Small intestine (tissue), 7 donors: Measurements from ENCODE around the gene SINHCAF. TPM values are rescaled to one million over a fixed set of nuclear protein-coding genes. Genes with fewer than 3 reads are reported as not detected.
A peak's percentile ranks its signal among the peaks of the same experiment; 100 is the strongest.

Experiments
- DNase-seq, 2 donors: peaks; one replicate each; pipeline versions ENCODE4 v3.0.0 to v3.0.0-alpha.2; 2013
- FAIRE-seq: peaks from 2 replicates; lab custom pipeline; 2012; peaks lifted over from hg19 to GRCh38; lab: Jason Lieb, UNC
- H3K27ac ChIP-seq, 3 donors: one replicate each; pipeline ENCODE4 v1.5.1; 2013; ENCODE audit warnings: low read length in 2 of 3, mild to moderate bottlenecking in 2 of 3, control low read depth in 1 of 3, inconsistent platforms in 1 of 3, low read depth in 1 of 3, moderate library complexity in 1 of 3
- H3K27me3 ChIP-seq, 3 donors: one replicate each; pipeline ENCODE4 v1.6.1; 2013; ENCODE audit warnings: low read length in 3 of 3, inconsistent platforms in 1 of 3; ENCODE audit not compliant: control insufficient read depth in 3 of 3, insufficient read depth in 3 of 3
- H3K36me3 ChIP-seq, 3 donors: one replicate each; pipeline ENCODE4 v1.6.1; 2013; ENCODE audit warnings: low read length in 3 of 3, inconsistent platforms in 1 of 3, low read depth in 1 of 3, mild to moderate bottlenecking in 1 of 3, moderate library complexity in 1 of 3; ENCODE audit not compliant: control insufficient read depth in 3 of 3, insufficient read depth in 2 of 3
- H3K4me1 ChIP-seq, 3 donors: one replicate each; pipeline ENCODE4 v1.6.1; 2013; ENCODE audit warnings: low read length in 2 of 3, inconsistent platforms in 1 of 3, low read depth in 1 of 3, mild to moderate bottlenecking in 1 of 3, moderate library complexity in 1 of 3; ENCODE audit not compliant: control insufficient read depth in 3 of 3, insufficient read depth in 2 of 3
- H3K4me3 ChIP-seq, 3 donors: one replicate each; pipeline ENCODE4 v1.5.1; 2013; ENCODE audit warnings: low read length in 3 of 3, control low read depth in 1 of 3, inconsistent platforms in 1 of 3, low read depth in 1 of 3, mild to moderate bottlenecking in 1 of 3, moderate library complexity in 1 of 3
- H3K9me3 ChIP-seq, 2 donors: one replicate each; pipeline ENCODE4 v1.6.1; 2013; ENCODE audit warnings: low read depth in 1 of 2, low read length in 1 of 2; ENCODE audit not compliant: control insufficient read depth in 2 of 2, insufficient read depth in 1 of 2
- WGBS, 3 donors: extraction: QIAGEN DNeasy Blood & Tissue Kit; methylation state at CpG; one replicate each; pipeline ENCODE4 v1.1.7; 2013; 5-methylcytosine and 5-hydroxymethylcytosine counted together
- polyA plus RNA-seq, 4 donors: library from polyadenylated mRNA; stranded (reverse) in 3 of 4; unstranded in 1 of 4; fragments of 200-250 nt in 3 of 4; fragments of 120-200 nt in 1 of 4; gene quantifications; one replicate each; pipeline versions ENCODE4 v1.2.1 to v1.2.3, GENCODE V29; 2013
- donor health status: healthy with polysubstance abuse.
- donor health status: control.
- donor health status: control.
- donor health status: Bipolar disorder and iron deficiency.
- donor health status: healthy.

Gene SINHCAF
- polyA plus RNA-seq, 4 donors = 26.7 to 78.6 (median 33.5) TPM

DNA sequence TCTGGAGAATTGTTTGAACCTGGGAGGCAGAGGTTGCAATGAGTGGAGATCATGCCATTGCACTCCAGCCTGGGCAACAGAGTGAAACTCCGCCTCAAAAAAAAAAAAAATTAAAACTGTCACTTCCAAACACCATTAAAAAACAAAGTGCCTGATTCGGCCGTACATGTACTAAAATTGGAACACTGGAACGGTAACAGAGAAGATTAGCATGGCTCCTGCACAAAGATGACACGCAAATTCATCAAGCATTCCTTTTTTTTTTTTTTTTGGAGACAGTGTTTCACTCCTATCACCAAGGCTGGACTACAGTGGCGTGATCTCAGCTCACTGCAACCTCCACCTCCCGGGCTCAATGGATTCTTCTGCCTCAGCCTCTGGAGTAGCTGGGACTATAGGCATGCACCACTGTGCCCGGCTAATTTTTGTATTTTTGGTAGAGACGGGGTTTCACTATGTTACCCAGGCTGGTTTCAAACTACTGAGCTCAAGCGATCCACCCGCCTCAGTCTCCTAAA is 40.2 kb upstream of the SINHCAF start:
- H3K9me3 ChIP-seq = no peaks in the 10 kb centered on the region
- DNase-seq (no peak), FAIRE-seq (no peak)
- no peaks in the 10 kb centered on the region for H3K27me3 ChIP-seq
- WGBS, 3 donors = 90 to 96% (median 94%) methylated on average over 11 of the region's 11 CpGs
- H3K4me3 ChIP-seq = no peak overlapping the region
- no peaks in the 10 kb centered on the region for H3K36me3 ChIP-seq
- H3K27ac ChIP-seq = no peak overlapping the region
- H3K4me1 ChIP-seq = peaks cover 0 to 47% (median 4%) of the 10 kb centered on the region in 3 donors

DNA sequence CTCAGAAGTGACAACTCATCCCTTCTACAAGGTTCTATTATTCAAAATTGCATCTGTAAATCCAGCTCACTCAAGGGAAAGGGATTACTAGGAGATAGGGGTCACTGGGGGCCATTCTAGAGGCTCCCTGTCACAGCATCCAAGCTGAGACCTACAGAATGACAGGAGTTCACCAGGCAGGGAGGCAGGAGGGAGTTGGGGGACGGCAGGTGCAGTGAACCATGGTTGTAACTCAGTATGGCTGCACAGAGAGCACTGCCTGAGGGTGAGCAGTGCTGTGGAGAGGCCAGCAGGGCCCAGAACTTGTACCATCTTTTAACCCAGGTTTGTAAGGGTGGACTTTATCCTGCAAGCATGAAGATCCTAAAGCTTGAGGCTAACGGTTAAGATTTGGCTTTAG is 37.9 kb upstream of the SINHCAF start:
- H3K36me3 ChIP-seq = no peaks in the 10 kb centered on the region
- no peak for FAIRE-seq
- peak overlapping the region; percentile 29 to 78 (median 51) for H3K27ac ChIP-seq

DNA sequence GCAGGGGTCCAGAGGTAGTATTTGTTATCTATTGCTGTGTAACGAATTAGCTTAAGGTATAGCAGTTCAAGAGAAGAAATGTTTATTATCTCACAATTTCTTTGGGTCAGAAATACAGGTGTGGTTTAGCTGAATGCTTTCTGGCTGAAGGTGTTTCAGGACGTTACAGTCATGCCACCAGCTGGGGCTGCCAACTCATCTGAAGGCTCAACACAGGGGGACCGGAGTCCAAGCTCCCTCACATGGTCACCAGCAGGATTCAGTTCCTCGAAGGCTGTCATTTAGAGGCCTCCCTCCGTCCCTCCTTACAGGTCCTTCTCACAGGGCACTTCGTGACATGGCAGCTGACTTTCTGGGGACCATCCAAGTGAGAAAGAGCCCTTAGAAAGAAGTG is 37.5 kb upstream of the SINHCAF start:
- no peaks in the 10 kb centered on the region for H3K36me3 ChIP-seq
- FAIRE-seq (no peak), DNase-seq (peak; percentile 37 to 60)
- WGBS, 3 donors = 35 to 53% (median 42%) methylated on average over 6 of the region's 6 CpGs
- peaks cover 0 to 24% (median 0%) of the 10 kb centered on the region in 3 donors for H3K4me1 ChIP-seq
- H3K9me3 ChIP-seq = no peaks in the 10 kb centered on the region
- H3K27me3 ChIP-seq = no peaks in the 10 kb centered on the region
- peak overlapping the region; percentile 51 to 78 (median 65) for H3K27ac ChIP-seq
- H3K4me3 ChIP-seq = no peak overlapping the region

More for the DNA sequence above, 37.9 kb upstream of the SINHCAF start:
- no peaks in the 10 kb centered on the region for H3K27me3 ChIP-seq
- no peaks in the 10 kb centered on the region for H3K9me3 ChIP-seq
- no peak overlapping the region for H3K4me3 ChIP-seq
- 55 to 84% (median 73%) methylated on average over 2 of the region's 2 CpGs for WGBS, 3 donors
- H3K4me1 ChIP-seq = peaks cover 0 to 28% (median 0%) of the 10 kb centered on the region in 3 donors
- DNase-seq = no peak

DNA sequence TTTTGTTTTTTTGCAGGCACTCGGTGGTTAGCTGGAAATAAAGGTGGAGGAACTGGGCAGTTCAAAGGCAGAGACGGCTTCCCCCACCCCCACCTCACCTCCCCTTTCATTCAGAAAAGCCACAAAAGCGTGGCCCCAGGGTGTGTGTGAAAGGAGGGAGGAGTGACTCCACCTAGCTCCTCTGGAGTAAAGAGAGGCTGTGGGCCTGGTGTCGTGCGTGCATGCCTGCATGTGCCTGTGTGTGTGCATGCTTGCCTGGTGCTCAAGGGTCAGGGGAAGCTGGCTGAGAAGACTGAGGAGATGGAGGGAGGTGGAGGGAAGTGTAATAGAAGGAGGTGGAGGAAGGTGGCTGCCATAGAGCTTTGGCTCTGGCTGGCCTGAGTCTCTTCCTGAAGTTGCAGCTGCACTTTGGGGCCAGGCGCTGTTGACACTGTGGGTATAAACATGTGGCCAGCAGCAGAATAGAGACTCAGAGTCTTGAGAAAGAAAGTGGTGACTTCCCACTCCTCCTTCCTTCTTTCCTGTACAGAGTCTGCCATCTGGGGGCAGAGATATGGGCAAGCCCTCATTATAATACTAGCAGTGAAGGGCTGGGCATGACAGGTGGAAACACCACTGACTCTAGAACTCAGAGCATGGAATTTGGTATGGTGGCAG is 36.9 kb upstream of the SINHCAF start:
- Histone ChIP-seq H3K4me1 (peaks cover 0 to 23% (median 0%) of the 10 kb centered on the region in 3 donors), H3K36me3 (no peaks in the 10 kb centered on the region), H3K27me3 (no peaks in the 10 kb centered on the region), H3K27ac (peak overlapping the region; percentile 65 to 78 (median 71)), H3K4me3 (no peak overlapping the region), H3K9me3 (no peaks in the 10 kb centered on the region)
- 4 to 28% (median 10%) methylated on average over 6 of the region's 6 CpGs for WGBS, 3 donors
- FAIRE-seq = no peak
- peak; percentile 66 to 72 for DNase-seq

DNA sequence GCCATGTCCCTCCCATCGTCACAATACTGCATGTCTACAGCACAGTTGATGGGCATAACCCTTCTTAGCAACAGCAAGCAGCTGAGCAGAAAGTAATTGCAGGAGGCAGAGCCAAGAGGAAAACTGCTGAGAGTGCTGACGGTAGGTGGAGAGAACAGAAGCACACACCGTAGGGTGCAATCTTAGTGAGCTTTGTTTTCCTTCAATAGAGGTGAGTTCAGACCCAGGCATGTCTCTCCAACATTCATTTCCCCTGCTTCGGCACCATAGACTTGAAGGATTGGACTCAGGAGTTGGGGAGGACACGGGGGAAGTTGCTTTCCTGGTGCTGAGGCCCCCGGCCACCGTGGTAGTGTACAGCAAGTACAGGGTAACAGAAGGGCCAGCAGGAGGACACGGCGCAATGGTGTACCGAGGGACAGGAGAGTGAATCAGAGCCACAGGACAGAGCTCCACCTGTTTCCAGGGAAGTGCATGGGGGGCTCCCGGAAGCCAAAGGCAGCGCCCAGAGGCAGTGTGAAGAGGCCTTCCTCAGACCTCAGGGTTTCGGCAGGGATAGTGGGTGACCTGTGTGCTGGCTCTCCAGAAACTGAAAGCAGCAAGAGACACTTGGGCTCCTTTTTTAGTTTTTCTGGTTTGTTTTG is 36.3 kb upstream of the SINHCAF start:
- peak overlapping the region in 1 of 3 donors; percentile 2 for H3K4me3 ChIP-seq
- H3K27me3 ChIP-seq = no peaks in the 10 kb centered on the region
- no peak for FAIRE-seq
- H3K9me3 ChIP-seq = no peaks in the 10 kb centered on the region
- H3K4me1 ChIP-seq = peaks cover 0 to 23% (median 0%) of the 10 kb centered on the region in 3 donors
- peak; percentile 67 to 69 for DNase-seq
- 11 to 37% (median 29%) methylated on average over 13 of the region's 13 CpGs for WGBS, 3 donors
- peak overlapping the region; percentile 65 to 78 (median 71) for H3K27ac ChIP-seq
- no peaks in the 10 kb centered on the region for H3K36me3 ChIP-seq

DNA sequence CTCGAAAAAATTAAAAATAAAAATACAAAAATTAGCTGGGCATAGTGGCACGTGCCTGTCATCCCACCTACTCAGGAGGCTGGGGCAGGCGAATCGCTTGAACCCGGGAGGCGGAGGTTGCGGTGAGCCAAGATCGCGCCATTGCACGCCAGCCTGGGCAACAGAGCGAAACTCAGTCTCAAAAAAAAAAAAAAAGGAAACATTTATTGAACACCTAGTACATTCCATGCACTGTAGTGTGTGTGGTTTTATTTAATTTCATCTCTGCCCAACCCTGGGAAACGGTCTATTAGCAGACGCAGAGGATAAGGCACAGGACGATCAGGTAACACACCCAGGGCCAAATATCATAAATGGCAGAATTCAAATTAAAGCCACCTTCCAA is 35.8 kb upstream of the SINHCAF start:
- WGBS, 3 donors = 81 to 89% (median 81%) methylated on average over 14 of the region's 14 CpGs
- Histone ChIP-seq H3K4me1 (peaks cover 0 to 23% (median 0%) of the 10 kb centered on the region in 3 donors), H3K4me3 (no peak overlapping the region), H3K27me3 (no peaks in the 10 kb centered on the region), H3K27ac (peak overlapping the region in 2 of 3 donors; percentile 65 to 78), H3K9me3 (no peaks in the 10 kb centered on the region), H3K36me3 (no peaks in the 10 kb centered on the region)
- no peak for FAIRE-seq
- no peak for DNase-seq

DNA sequence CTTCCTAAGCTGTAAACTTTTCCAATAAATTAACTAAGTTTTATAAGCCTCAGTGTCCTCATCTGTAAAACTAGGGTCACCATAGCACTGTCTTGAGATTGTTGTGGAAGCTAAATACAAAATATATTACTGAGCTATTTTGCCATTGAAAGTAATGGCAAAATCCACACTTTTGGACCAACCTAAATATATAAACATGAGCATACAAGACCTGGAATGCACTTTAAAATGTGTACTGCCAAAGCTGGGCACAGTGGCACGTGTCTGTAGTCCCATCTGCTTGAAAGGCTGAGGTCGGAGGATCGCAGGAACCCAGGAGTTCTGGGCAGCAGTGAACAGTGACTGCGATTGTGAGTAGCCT is 29.8 kb upstream of the SINHCAF start:
- Histone ChIP-seq H3K27ac (peak overlapping the region in 1 of 3 donors; percentile 67), H3K36me3 (no peaks in the 10 kb centered on the region), H3K27me3 (no peaks in the 10 kb centered on the region), H3K4me3 (no peak overlapping the region), H3K9me3 (no peaks in the 10 kb centered on the region), H3K4me1 (peaks cover 0 to 25% (median 0%) of the 10 kb centered on the region in 3 donors)
- FAIRE-seq (no peak), DNase-seq (no peak)
- WGBS, 3 donors = 69 to 88% (median 71%) methylated on average over 4 of the region's 4 CpGs

DNA sequence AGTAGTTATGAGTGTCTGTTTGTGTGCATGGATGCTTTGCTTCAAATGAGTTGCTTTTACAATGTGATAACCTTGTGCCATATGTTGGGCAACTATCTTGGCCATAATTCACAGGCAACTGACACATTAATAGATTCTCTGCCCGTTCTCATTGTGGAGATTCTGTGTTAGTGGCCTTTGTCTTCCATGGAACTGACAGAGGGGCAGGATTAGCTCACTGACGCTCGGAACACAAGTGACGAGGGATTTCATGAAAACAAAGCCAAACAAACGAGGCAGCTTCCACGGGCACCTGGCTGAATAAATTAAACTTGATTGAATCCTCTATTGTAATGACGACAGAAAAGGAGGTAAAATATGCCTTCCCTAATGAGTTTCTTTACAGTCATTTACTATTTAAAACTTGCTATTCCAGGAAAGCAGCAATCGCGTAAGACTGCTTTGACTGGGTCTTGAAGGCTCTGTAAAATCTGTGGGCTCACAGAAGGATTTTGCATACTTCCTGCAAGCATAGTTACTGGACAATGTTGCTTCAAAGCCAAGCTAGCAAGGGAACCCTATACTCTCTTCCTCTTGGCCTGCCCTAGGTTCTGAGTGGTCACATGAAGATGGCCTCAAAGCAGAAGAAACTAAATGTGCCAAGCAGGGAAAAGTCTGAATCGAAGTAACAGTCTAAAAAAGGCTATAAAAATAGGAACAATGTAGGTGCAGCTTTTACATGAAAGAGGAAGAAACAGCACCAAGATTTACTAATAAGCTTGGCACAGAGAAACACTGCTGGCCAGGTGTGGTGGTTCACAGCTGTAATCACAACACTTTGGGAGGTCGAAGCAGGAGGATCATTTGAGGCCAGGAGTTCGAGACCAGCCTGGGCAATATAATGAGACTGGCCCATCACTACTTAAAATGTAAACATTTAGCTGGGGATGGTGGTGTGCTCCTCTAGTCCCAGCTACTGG is 28.1 kb upstream of the SINHCAF start:
- Histone ChIP-seq H3K4me3 (no peak overlapping the region), H3K4me1 (peaks cover 0 to 25% (median 0%) of the 10 kb centered on the region in 3 donors), H3K36me3 (no peaks in the 10 kb centered on the region), H3K9me3 (no peaks in the 10 kb centered on the region), H3K27ac (peak overlapping the region in 1 of 3 donors; percentile 58), H3K27me3 (no peaks in the 10 kb centered on the region)
- no peak for FAIRE-seq
- DNase-seq = peak in 1 of 2 donors; percentile 79
- 52 to 65% (median 62%) methylated on average over 12 of the region's 12 CpGs for WGBS, 3 donors
